GM12873 (cell line): ENCODE measurements around the gene CD79A.

ENCODE experiments used
- CTCF ChIP-seq: IDR thresholded peaks from 2 replicates; pipeline ENCODE4 v1.5.1; 2012; ENCODE audit warnings: low read depth, mild to moderate bottlenecking, moderate library complexity, low read length, control low read depth; ENCODE audit not compliant: insufficient read depth; ENCODE audit errors: missing control alignments

Gene CD79A

GRCh38 chr19:41915021-41915775, 38.1 kb downstream of the CD79A start:
- no peak for TF ChIP-seq CTCF

- no peak for TF ChIP-seq CTCF
These were observed 38.8 kb downstream of the CD79A start for GRCh38 chr19:41915776-41916414.

- no peak for TF ChIP-seq CTCF
These were observed 40.6 kb downstream of the CD79A start for GRCh38 chr19:41917676-41918075.

GRCh38 chr19:41918095-41918494, 41.0 kb downstream of the CD79A start:
- TF ChIP-seq CTCF: no peak

- TF ChIP-seq CTCF: no peak
These were observed 41.7 kb downstream of the CD79A start for GRCh38 chr19:41918653-41919244.

- no peak for TF ChIP-seq CTCF
These were observed 43.1 kb downstream of the CD79A start for GRCh38 chr19:41919948-41920712.
